GM20000 (cell line): Measurements from ENCODE around the gene MTAP.

Experiments
- DNase-seq: peaks from one replicate; pipeline ENCODE4 v3.0.0; 2012; ENCODE audit warnings: low spot score
- CTCF ChIP-seq: IDR thresholded peaks from 2 replicates; pipeline ENCODE4 v1.5.1; 2012; ENCODE audit warnings: mild to moderate bottlenecking, control low read depth; ENCODE audit errors: extremely low read depth, missing control alignments

The MTAP gene

GRCh38 chr9:21976334-21976875, 174.0 kb downstream of the MTAP start:
- DNase-seq: no peak
- no peak for TF ChIP-seq CTCF

- DNase-seq: no peak
- no peak for TF ChIP-seq CTCF
Measured at GRCh38 chr9:21982391-21982790, 180.0 kb downstream of the MTAP start.

DNA sequence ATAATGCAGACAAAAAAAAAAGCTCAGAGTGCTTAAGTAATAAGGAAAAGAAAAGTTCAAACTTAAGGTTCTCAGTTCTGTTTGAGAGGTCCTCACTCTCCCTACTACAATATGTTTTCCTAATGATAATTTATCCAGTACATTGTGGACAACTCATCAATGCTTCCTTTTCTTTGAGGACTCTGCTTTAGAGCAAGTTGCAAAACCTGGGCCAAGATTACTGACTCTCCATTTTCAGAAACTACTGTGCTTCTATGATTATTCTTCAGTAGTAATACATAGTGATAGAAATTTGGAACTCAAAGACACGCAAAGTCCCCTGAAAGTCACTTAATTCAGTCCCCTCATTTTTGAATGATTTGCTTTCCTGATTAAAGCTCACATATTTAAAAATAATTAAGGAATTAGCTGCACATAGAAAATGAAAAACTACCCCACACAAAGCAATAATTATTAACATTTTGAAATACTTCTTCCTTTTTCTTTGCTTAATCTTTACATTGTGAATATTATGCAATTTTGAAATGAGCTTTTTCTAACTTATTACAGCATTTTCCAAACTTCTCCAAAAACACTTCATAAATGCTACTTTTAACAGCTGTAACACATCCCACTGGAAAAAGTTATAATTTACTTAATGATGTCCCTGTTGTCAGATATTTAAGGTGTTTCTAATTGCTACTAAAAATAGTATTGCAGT, 180.6 kb downstream of the MTAP start:
- DNase-seq: no peak
- no peak for TF ChIP-seq CTCF

GRCh38 chr9:21983561-21983935, 181.1 kb downstream of the MTAP start:
- no peak for DNase-seq
- no peak for TF ChIP-seq CTCF

DNA sequence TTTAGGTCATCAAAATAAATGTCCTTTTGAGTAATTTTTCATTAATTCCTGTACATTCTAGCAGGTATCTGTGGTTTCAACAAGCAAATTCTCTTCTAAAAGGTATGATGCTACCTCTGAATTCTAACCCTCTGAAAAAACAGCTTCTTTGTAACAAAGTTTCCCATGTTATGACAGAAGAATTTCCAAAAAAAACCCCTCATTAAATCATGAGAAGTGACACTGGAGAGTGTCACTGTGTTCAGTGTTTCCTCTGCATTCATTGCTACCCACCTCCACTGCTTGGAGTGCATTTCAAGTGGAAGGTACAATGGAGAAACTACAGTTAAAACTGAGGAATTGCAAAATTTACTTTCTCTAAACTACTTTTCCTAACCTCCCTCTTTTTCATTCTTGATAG, 181.7 kb downstream of the MTAP start:
- DNase-seq: no peak
- no peak for TF ChIP-seq CTCF

- DNase-seq: no peak
- no peak for TF ChIP-seq CTCF
Measured at GRCh38 chr9:21985964-21986667, 183.7 kb downstream of the MTAP start.
